Fibroblast of skin of left quadriceps (primary cell): Measurements from ENCODE around the gene LASP1.

Experiments used
- DNase-seq, 2 experiments: peaks; one replicate each; pipeline ENCODE4 v3.0.0-alpha.2; 2013; ENCODE audit warnings: low read depth in 2 of 2

LASP1 gene

GRCh38 chr17:38870259-38871165, 654 bp downstream of the LASP1 start:
- no peak for DNase-seq

- no peak for DNase-seq
These were observed 1.6 kb downstream of the LASP1 start for GRCh38 chr17:38871247-38872015.

- DNase-seq = no peak
These were observed 2.2 kb downstream of the LASP1 start for GRCh38 chr17:38872027-38872511.

- DNase-seq = no peak
These were observed 3.0 kb downstream of the LASP1 start for GRCh38 chr17:38872671-38873385.

GRCh38 chr17:38873640-38874380, 4.0 kb downstream of the LASP1 start:
- no peak for DNase-seq

GRCh38 chr17:38874505-38875400, 4.9 kb downstream of the LASP1 start:
- no peak for DNase-seq

- no peak for DNase-seq
These were observed 5.7 kb downstream of the LASP1 start for GRCh38 chr17:38875477-38876075.

GRCh38 chr17:38877130-38877851, 7.4 kb downstream of the LASP1 start:
- no peak for DNase-seq

GRCh38 chr17:38879878-38880665, 10.2 kb downstream of the LASP1 start:
- peak; percentile 73 to 78 for DNase-seq

GRCh38 chr17:38881600-38882191, 11.8 kb downstream of the LASP1 start:
- DNase-seq = no peak

GRCh38 chr17:38882870-38883269, 13.0 kb downstream of the LASP1 start:
- DNase-seq = no peak

- DNase-seq = no peak
These were observed 14.0 kb downstream of the LASP1 start for GRCh38 chr17:38883592-38884526.

GRCh38 chr17:38885044-38885727, 15.3 kb downstream of the LASP1 start:
- no peak for DNase-seq

GRCh38 chr17:38885728-38886642, 16.1 kb downstream of the LASP1 start:
- no peak for DNase-seq

GRCh38 chr17:38886643-38887010, 16.8 kb downstream of the LASP1 start:
- no peak for DNase-seq
